Mucosa of gallbladder (tissue), 1 donor: ENCODE results near the gene CLMN. TPM values are rescaled to one million over a fixed set of nuclear protein-coding genes. Genes with fewer than 3 reads are reported as not detected.

Experiments
- DNase-seq: peaks from one replicate; pipeline ENCODE4 v3.0.0-alpha.2; 2020; ENCODE audit warnings: low spot score
- total RNA-seq: library from RNA; stranded (reverse); gene quantifications from one replicate; pipeline ENCODE4 v1.2.1, GENCODE V29; 2021
- donor health status: DM: no; HTN: no; CAD: no.

Gene CLMN
- total RNA-seq, 1 donor from 2014 or later = 63.5 TPM

DNA sequence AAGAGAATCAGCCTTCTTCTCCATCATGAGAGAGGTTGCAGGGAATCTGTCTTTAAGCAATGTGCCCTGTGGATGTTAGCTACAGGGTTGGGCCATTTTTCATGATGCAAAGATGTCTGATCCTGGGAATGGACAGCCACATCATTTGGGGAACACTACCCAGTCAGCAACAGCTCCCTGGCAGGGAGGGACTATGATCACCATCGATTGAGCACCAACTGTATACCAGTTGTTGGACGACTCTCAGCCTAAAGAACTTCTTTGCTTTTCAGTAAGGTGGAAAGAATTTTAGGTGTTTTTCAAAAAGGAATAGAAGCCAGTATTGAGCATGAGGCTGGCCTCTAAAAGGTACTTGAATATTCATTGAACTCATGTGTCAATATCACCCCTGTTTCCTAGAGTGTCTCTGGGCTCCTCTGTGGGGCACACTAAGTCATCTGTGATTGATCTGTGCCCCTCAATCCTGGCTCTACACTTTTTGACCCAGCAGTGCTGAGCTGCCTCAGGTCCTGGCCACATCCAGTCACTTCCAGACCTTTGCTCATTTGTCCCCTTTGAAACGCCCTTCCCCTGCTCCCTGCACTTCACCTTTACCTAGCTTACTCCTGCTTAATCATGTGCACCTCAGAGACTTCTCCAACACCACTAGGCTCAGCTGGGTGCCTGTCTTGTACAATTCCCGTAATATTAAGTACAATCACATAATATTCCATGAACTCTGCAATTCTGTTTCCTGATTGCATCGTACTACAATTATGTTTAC, 2.2 kb upstream of the CLMN start:
- DNase-seq = no peak

DNA sequence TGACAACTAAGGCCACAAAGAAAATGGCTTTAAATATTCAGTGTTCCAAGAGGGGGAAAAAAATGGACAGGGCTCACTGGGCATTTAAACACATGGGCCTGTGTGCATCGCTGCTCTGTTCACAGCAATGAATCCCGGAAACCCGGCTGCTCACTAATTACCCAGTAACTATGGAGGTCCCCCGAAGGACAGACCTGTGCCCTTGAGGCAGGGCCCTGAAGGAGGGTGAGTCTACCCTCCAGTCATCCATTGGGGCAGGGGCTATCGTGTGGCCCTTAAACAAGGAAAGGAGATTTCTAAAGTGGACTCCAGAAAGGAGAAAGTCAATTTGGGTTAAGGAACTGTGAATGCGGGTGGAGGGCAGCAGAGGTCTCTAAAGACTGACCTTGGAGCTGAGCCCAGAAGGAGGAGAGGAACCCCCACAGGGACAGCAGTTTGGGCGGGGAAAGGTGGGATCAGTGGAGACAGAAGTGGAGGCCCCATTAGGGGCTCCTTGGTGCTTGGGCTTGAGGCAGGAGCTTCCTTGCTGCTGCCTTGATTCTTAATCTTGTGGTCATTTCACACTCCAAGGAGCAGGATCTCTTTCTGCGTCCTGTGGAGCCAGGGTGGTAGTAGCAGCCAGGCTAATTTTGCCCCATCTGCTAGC, 1.4 kb upstream of the CLMN start:
- DNase-seq = no peak

GRCh38 chr14:95320078-95320895, 579 bp upstream of the CLMN start:
- no peak for DNase-seq

- no peak for DNase-seq
Observed at GRCh38 chr14:95318399-95319311, 1.1 kb downstream of the CLMN start.

DNA sequence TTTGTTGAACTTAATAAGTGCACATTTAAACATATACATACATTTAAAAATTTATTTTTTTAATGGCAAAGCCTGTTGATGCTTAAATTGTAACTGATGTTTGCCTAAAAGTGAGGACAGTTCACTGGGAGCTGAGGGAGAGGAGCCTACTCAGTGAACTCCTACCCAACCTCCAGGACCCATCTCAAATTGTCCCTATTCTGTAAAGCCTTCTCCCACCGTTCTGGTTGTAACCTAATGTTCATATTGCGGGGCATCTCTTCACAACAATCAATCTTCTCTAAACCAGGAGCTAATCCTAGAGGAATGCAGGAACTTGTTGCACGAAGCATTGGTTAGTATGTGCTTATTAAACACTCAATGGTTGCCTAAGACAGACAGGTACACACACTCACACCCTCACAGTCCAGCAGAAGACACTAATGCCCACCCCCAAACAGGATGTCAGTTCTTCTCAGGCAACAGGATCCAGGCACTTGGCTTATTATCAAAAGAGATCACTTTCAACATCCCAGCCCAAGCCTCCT, 1.8 kb downstream of the CLMN start:
- no peak for DNase-seq

- no peak for DNase-seq
Observed at GRCh38 chr14:95316821-95317220, 2.9 kb downstream of the CLMN start.

DNA sequence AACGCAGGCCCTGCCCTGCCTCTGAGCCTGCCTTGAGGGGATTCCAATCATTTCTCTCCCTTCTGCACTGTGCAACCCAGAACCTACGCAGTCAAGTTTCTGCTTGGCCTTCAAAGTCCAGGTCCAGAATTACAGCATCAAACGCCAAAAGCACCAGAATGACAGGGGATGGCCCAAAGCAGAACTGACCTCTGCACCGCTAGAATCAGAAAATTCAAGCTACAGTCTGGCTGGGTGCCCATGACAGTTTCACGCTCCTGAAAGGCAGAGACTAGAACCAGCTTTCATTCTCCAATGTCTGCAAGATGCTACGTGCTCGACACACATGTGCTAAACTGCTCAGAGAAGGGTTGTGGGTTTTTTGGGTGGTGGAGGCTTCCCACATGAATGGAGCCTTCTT, 4.1 kb downstream of the CLMN start:
- no peak for DNase-seq

GRCh38 chr14:95315156-95315555, 4.6 kb downstream of the CLMN start:
- no peak for DNase-seq

DNA sequence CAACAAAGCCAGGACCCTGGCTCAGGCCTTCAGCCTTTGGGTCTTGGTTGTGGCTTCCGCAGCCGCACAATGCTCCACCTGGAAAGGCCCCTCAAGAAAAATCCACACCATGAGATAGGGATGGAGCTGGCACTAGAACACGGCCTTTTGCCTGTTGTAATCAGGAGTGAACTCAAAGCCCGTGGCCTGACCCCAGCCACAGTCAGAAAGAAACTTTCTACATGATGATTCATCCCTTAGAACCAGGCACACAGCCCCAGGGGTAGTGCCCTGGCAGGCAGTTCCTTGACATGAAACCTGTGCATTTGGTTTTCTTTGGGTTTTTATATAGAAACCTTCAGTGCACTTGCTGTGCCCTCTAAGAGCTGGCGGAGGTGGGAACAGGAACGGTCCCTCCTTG, 5.1 kb downstream of the CLMN start:
- DNase-seq = no peak

DNA sequence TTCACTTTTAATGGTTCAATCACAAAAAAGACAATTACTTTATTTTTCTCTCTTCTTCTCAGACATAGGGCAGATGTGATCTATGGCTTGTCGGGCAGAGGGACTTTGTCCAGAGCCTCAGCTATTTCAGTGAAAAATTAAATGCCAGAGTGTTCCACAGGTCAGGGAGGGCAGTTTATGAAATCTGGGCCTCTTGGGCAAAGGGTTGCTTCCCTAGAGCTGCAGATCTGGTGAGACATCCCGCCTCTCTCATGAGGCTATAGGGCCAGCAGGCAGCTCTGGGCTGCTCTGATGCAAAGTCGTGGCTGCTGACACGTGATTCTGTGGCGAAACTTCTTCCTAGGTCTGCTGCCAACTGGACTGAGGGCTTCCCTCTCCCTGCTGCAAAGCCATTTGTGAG, 6.0 kb downstream of the CLMN start:
- DNase-seq = peak; percentile 85

GRCh38 chr14:95313190-95313589, 6.5 kb downstream of the CLMN start:
- DNase-seq = no peak

- no peak for DNase-seq
Observed at GRCh38 chr14:95312311-95312710, 7.4 kb downstream of the CLMN start.

- no peak for DNase-seq
Observed at GRCh38 chr14:95311752-95312151, 8.0 kb downstream of the CLMN start.

DNA sequence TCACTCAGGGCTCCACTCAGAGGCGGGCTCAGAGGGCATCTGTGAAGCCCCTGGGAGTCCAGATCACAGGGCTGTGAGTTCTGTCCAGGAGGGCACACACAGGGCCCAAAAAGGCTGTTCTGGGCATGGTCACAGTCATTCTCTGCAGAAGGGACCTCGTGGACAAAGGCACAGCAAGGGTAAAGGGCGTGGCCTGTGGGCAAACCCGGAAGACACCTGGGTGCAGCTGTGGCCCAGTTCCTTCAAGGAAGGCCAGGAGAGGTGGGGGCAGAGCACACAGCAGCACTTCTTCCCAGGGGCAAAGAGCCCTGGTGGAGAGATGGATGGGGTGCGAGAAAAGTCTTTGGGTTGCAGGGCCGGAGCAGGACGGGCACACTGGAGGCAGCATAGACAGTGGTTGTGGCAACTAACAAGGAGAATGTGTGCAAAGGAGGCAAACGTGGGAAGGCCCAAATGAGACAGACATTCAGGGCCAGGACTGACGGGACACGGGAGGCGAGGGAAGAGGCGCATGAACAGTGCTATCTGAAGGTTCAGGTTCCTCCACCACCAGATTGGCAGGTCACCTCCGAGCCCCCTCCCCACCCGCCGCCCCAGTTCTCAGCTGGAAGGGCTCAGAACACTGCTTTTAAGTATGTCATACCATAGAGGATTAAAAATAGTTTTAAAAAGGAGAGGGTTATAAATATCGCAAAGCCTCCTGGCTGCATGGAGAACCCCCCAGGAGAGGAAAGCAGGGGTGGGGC, 8.9 kb downstream of the CLMN start:
- no peak for DNase-seq

- DNase-seq = no peak
Observed at GRCh38 chr14:95309261-95310051, 10.3 kb downstream of the CLMN start.

GRCh38 chr14:95308073-95308472, 11.6 kb downstream of the CLMN start:
- DNase-seq = no peak

GRCh38 chr14:95307402-95308041, 12.2 kb downstream of the CLMN start:
- DNase-seq = no peak

DNA sequence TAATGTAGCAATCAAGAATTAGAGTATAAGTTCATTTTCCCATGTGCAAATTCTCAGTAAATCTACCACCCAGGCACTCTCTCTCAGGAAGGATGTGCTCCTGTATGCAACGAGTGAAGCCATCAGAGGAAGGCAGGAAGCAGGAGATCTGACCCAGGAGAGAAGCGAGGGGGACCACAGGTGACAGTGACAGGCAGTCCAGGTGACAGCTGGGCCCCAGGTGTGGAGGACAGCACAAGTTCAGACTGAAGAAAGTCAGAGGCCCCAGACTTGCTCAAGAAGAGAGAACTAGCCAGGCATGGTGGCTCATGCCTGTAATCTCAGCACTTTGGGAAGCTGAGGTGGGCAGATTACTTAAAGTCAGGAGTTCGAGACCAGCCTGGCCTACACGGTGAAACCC, 13.8 kb downstream of the CLMN start:
- no peak for DNase-seq

GRCh38 chr14:95305145-95305544, 14.6 kb downstream of the CLMN start:
- DNase-seq = no peak
